H9 (cell line): ENCODE measurements around the gene TGM3. TPM values are rescaled to one million over a fixed set of nuclear protein-coding genes. Genes with fewer than 3 reads are reported as not detected.

Experiments
- DNase-seq: peaks from one replicate; pipeline ENCODE4 v3.0.0-alpha.2; 2017
- H2AFZ ChIP-seq: one replicate; pipeline ENCODE4 v1.6.1; 2013; ENCODE audit warnings: mild to moderate bottlenecking, low read length, control low read depth, moderate library complexity
- H2AK5ac ChIP-seq: 2 replicates; pipeline ENCODE4 v1.6.1; 2013; ENCODE audit warnings: low read length, control low read depth, mixed read lengths; ENCODE audit not compliant: insufficient read length
- H2BK120ac ChIP-seq: one replicate; pipeline ENCODE4 v1.6.1; 2013; ENCODE audit warnings: low read depth, mild to moderate bottlenecking, low read length, control low read depth, inconsistent platforms; ENCODE audit not compliant: poor library complexity, severe bottlenecking
- H2BK12ac ChIP-seq: 2 replicates; pipeline ENCODE4 v1.6.1; 2013; ENCODE audit warnings: low read length, control low read depth, mixed read lengths, low read depth; ENCODE audit not compliant: insufficient read length
- H2BK15ac ChIP-seq: 2 replicates; pipeline ENCODE4 v1.6.1; 2013; ENCODE audit warnings: low read depth, low read length, control low read depth
- H2BK20ac ChIP-seq: one replicate; pipeline ENCODE4 v1.6.1; 2013; ENCODE audit warnings: low read depth, mild to moderate bottlenecking, low read length, control low read depth, inconsistent platforms; ENCODE audit not compliant: poor library complexity, severe bottlenecking
- H2BK5ac ChIP-seq: 2 replicates; pipeline ENCODE4 v1.6.1; 2013; ENCODE audit warnings: low read length, control low read depth, mixed read lengths; ENCODE audit not compliant: insufficient read length
- H3K14ac ChIP-seq: 2 replicates; pipeline ENCODE4 v1.6.1; 2013; ENCODE audit warnings: low read length, control low read depth; ENCODE audit not compliant: insufficient read depth
- H3K18ac ChIP-seq: 2 replicates; pipeline ENCODE4 v1.6.1; 2013; ENCODE audit warnings: low read depth, mild to moderate bottlenecking, mixed read lengths, low read length, control low read depth; ENCODE audit not compliant: insufficient read length
- H3K23ac ChIP-seq: 2 replicates; pipeline ENCODE4 v1.6.1; 2013; ENCODE audit warnings: low read length, control low read depth, mixed read lengths, low read depth; ENCODE audit not compliant: insufficient read length
- H3K23me2 ChIP-seq: 2 replicates; pipeline ENCODE4 v1.6.1; 2013; ENCODE audit warnings: low read depth, mild to moderate bottlenecking, mixed read lengths, low read length, control low read depth; ENCODE audit not compliant: insufficient read length, poor library complexity, severe bottlenecking
- H3K27ac ChIP-seq: 2 replicates; pipeline ENCODE4 v1.5.1; 2013; ENCODE audit warnings: low read length, control low read depth, mixed read lengths, low read depth; ENCODE audit not compliant: insufficient read length
- H3K27me3 ChIP-seq: 2 replicates; pipeline ENCODE4 v1.6.1; 2013; ENCODE audit warnings: low read length, control low read depth, inconsistent platforms; ENCODE audit not compliant: insufficient read depth
- H3K4ac ChIP-seq: 2 replicates; pipeline ENCODE4 v1.6.1; 2013; ENCODE audit warnings: low read depth, mild to moderate bottlenecking, control low read depth, inconsistent platforms, low read length, moderate library complexity
- H3K4me1 ChIP-seq: 2 replicates; pipeline ENCODE4 v1.6.1; 2013; ENCODE audit warnings: low read length, control low read depth, inconsistent platforms; ENCODE audit not compliant: insufficient read depth
- H3K4me2 ChIP-seq: 2 replicates; pipeline ENCODE4 v1.6.1; 2013; ENCODE audit warnings: low read length, control low read depth, mixed read lengths; ENCODE audit not compliant: insufficient read length, insufficient read depth
- H3K56ac ChIP-seq: 2 replicates; pipeline ENCODE4 v1.6.1; 2013; ENCODE audit warnings: low read depth, mild to moderate bottlenecking, mixed read lengths, low read length, control low read depth; ENCODE audit not compliant: insufficient read length
- H3K79me1 ChIP-seq: 2 replicates; pipeline ENCODE4 v1.6.1; 2013; ENCODE audit warnings: low read depth, mild to moderate bottlenecking, moderate library complexity, low read length, control low read depth, inconsistent platforms; ENCODE audit not compliant: insufficient read depth, poor library complexity, severe bottlenecking
- H3K79me2 ChIP-seq: 2 replicates; pipeline ENCODE4 v1.6.1; 2013; ENCODE audit warnings: low read length, control low read depth, inconsistent platforms; ENCODE audit not compliant: insufficient read depth
- H3K9ac ChIP-seq: 2 replicates; pipeline ENCODE4 v1.6.1; 2013; ENCODE audit warnings: low read length, control low read depth, mixed read lengths; ENCODE audit not compliant: insufficient read length; ENCODE audit errors: extremely low read depth
- H3K9me3 ChIP-seq: one replicate; pipeline ENCODE4 v1.6.1; 2013; ENCODE audit warnings: low read depth, low read length, inconsistent platforms; ENCODE audit not compliant: control insufficient read depth
- H3T11ph ChIP-seq: one replicate; pipeline ENCODE4 v1.6.1; 2013; ENCODE audit warnings: mild to moderate bottlenecking, low read length, control low read depth, inconsistent platforms
- H4K20me1 ChIP-seq: one replicate; pipeline ENCODE4 v1.6.1; 2013; ENCODE audit not compliant: control insufficient read depth, insufficient read length, insufficient read depth
- H4K5ac ChIP-seq: 2 replicates; pipeline ENCODE4 v1.6.1; 2013; ENCODE audit warnings: low read depth, mild to moderate bottlenecking, mixed read lengths, low read length, control low read depth; ENCODE audit not compliant: insufficient read length
- H4K8ac ChIP-seq: replicated peaks from 2 replicates; pipeline ENCODE4 v1.6.1; 2013; ENCODE audit warnings: low read length, control low read depth, mixed read lengths, low read depth; ENCODE audit not compliant: insufficient read length
- H4K91ac ChIP-seq: 2 replicates; pipeline ENCODE4 v1.6.1; 2013; ENCODE audit warnings: low read depth, mild to moderate bottlenecking, moderate library complexity, mixed read lengths, low read length, control low read depth; ENCODE audit not compliant: insufficient read length
- H3K27ac Mint-ChIP-seq, 3 experiments: 2 replicates in 2 of 3; 3 replicates in 1 of 3; pipeline ENCODE4 v1.8.0; 2020 to 2021; ENCODE audit warnings: mixed read lengths in 3 of 3, mild to moderate bottlenecking in 1 of 3, moderate library complexity in 1 of 3
- H3K27me3 Mint-ChIP-seq: 2 replicates; pipeline ENCODE4 v1.8.0; 2021; ENCODE audit warnings: low read depth, mild to moderate bottlenecking, moderate library complexity, mixed read lengths
- H3K36me3 Mint-ChIP-seq, 3 experiments: 2 replicates in 2 of 3; 3 replicates in 1 of 3; pipeline ENCODE4 v1.8.0; 2020 to 2021; ENCODE audit warnings: low read depth in 3 of 3, mixed read lengths in 3 of 3; ENCODE audit not compliant: insufficient read depth in 1 of 3
- H3K4me1 Mint-ChIP-seq, 2 experiments: 2 replicates each; pipeline ENCODE4 v1.8.0; 2020; ENCODE audit warnings: mixed read lengths in 2 of 2
- H3K4me3 Mint-ChIP-seq, 2 experiments: 2 replicates in 1 of 2; 3 replicates in 1 of 2; pipeline ENCODE4 v1.8.0; 2020 to 2021; ENCODE audit warnings: mild to moderate bottlenecking in 2 of 2, mixed read lengths in 2 of 2, moderate library complexity in 1 of 2
- H3K9me3 Mint-ChIP-seq, 2 experiments: 2 replicates in 1 of 2; 3 replicates in 1 of 2; pipeline ENCODE4 v1.8.0; 2020; ENCODE audit warnings: mild to moderate bottlenecking in 2 of 2, mixed read lengths in 2 of 2, moderate library complexity in 1 of 2
- CTCF ChIP-seq: fragments of 200-600 bp; sonication (generic); conservative IDR thresholded peaks from 3 replicates; pipeline ENCODE4 v1.8.0; 2021; ENCODE audit warnings: antibody characterized with exemption, mild to moderate bottlenecking
- WGBS: extraction: QIAGEN DNeasy Blood & Tissue Kit; methylation state at CpG from one replicate; pipeline ENCODE4 v1.1.7; 2013; ENCODE audit warnings: missing lambda C conversion rate, low lambda C conversion rate, mixed read lengths; ENCODE audit not compliant: insufficient read length; ENCODE audit errors: extremely low coverage; 5-methylcytosine and 5-hydroxymethylcytosine counted together
- total RNA-seq: library from RNA; stranded (reverse); gene quantifications from 2 replicates; pipeline ENCODE4 v1.2.1, GENCODE V29; 2021

TGM3 gene
- total RNA-seq, 1 experiment from 2014 or later: not detected

GRCh38 chr20:2297357-2297728, 1.5 kb downstream of the TGM3 start:
- Histone ChIP-seq H4K91ac (no peak overlapping the region), H3K4ac (no peak overlapping the region), H2BK20ac (no peak overlapping the region), H2BK120ac (no peak overlapping the region), H2BK12ac (no peak overlapping the region), H3K27ac (no peak overlapping the region), H3K27me3 (no peaks in the 10 kb centered on the region), H3K14ac (no peak overlapping the region), H4K5ac (no peak overlapping the region), H3K9ac (no peak overlapping the region), H3K9me3 (no peaks in the 10 kb centered on the region), H3K23me2 (no peaks in the 10 kb centered on the region), H3T11ph (no peak overlapping the region), H2BK5ac (no peak overlapping the region), H2BK15ac (no peak overlapping the region), H3K23ac (no peak overlapping the region), H2AK5ac (no peak overlapping the region), H3K4me2 (no peak overlapping the region), H4K8ac (no peak overlapping the region), H3K4me1 (peaks cover 13% of the 10 kb centered on the region), H2AFZ (no peak overlapping the region), H3K79me1 (no peaks in the 10 kb centered on the region), H3K18ac (no peak overlapping the region), H3K79me2 (no peaks in the 10 kb centered on the region), H4K20me1 (no peaks in the 10 kb centered on the region), H3K56ac (no peak overlapping the region)
- Mint-ChIP-seq H3K9me3 (no peaks in the 10 kb centered on the region; a peak in 1 of 5 replicates), H3K27me3 (peaks cover 2% of the 10 kb centered on the region), H3K4me1 (peaks cover 35 to 41% of the 10 kb centered on the region in 2 experiments), H3K4me3 (0 out of 5 replicates have a peak overlapping the region, but pooled peaks of 1 of the 2 experiments have one; percentile 30), H3K27ac (peak overlapping the region; percentile 12 to 69 (median 24); a peak in 3 of 7 replicates), H3K36me3 (no peaks in the 10 kb centered on the region; a peak in 2 of 7 replicates)
- no CpG with 5 or more reads among the region's 7 CpGs for WGBS
- no peak for TF ChIP-seq CTCF
- no peak for DNase-seq
